ENCODE results near the gene LLGL2. TPM values are rescaled to one million over a fixed set of nuclear protein-coding genes. Genes with fewer than 3 reads are reported as not detected.

Gene LLGL2
- total RNA-seq, 2 donors from 2014 or later: 43.0 to 65.3 TPM

DNA sequence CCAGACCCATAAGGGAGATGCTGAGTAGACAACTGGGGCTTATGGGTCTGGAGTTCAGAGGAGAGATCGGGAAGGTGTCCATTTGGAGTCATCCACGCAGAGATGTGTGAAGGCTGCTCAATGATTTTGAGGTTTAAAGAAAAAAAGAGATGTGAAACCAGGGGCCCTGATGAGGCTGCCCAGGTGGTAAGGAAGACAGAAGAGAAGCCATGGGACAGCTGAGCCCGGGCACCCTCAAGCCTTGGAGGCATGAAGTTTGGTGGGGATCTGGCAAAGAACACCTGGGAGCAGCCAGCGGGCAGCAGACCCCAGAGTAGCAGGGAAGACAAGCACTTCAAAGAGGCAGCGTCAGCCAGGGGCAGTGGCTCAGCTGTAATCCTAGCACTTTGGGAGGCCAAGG lies 41.3 kb downstream of the LLGL2 start:
- peaks cover 5% of the 10 kb centered on the region in 2 donors for H3K36me3 ChIP-seq
- intact Hi-C loops (cut with DNase I): no loop called here
- no peaks in the 10 kb centered on the region for H3K4me1 ChIP-seq (replicated peaks)
- TF ChIP-seq POLR2A (IDR thresholded peaks at IDR 0.05) (no peak), POLR2AphosphoS5 (IDR thresholded peaks at IDR 0.05) (no peak)
- TF ChIP-seq, protein P1, sequence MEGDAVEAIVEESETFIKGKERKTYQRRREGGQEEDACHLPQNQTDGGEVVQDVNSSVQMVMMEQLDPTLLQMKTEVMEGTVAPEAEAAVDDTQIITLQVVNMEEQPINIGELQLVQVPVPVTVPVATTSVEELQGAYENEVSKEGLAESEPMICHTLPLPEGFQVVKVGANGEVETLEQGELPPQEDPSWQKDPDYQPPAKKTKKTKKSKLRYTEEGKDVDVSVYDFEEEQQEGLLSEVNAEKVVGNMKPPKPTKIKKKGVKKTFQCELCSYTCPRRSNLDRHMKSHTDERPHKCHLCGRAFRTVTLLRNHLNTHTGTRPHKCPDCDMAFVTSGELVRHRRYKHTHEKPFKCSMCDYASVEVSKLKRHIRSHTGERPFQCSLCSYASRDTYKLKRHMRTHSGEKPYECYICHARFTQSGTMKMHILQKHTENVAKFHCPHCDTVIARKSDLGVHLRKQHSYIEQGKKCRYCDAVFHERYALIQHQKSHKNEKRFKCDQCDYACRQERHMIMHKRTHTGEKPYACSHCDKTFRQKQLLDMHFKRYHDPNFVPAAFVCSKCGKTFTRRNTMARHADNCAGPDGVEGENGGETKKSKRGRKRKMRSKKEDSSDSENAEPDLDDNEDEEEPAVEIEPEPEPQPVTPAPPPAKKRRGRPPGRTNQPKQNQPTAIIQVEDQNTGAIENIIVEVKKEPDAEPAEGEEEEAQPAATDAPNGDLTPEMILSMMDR (IDR thresholded peaks at IDR 0.05): no peak
- H3K4me3 ChIP-seq: no peak overlapping the region
- no peaks in the 10 kb centered on the region for H3K9me3 ChIP-seq
- no peak overlapping the region for H3K27ac ChIP-seq
- DNase-seq (ENCODE audit: low spot score): no peak
- 96% methylated on average over 5 of the region's 5 CpGs for WGBS
- no peaks in the 10 kb centered on the region for H3K27me3 ChIP-seq (replicated peaks; ENCODE audit: insufficient read depth)

DNA sequence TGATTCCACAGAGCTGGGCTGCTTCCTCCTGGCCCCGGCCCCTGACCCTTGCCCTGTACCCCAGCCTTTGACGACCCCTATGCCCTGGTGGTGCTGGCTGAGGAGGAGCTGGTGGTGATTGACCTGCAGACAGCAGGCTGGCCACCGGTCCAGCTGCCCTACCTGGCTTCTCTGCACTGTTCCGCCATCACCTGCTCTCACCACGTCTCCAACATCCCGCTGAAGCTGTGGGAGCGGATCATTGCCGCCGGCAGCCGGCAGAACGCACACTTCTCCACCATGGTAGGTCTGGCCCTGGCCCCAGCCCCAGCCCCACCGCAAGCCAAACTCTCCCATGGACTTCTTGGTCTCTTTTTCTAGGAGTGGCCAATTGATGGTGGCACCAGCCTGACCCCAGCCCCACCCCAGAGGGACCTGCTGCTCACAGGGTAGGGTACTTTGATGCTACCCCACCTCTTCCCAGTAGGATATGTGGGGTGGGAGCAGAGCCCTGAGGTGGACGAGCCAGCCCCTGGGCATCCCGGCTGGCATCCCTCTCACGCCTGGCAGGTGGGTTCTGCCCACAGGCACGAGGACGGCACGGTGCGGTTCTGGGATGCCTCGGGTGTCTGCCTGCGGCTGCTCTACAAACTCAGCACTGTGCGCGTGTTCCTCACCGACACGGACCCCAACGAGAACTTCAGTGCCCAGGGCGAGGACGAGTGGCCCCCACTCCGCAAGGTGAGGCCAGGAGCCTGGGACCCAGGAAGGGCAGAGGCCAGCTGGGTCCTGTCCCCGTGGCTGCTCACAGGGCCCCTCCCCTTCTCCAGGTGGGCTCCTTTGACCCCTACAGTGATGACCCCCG lies 43.1 kb downstream of the LLGL2 start:
- intact Hi-C loops (cut with DNase I): no loop called here
- no peaks in the 10 kb centered on the region for H3K9me3 ChIP-seq
- TF ChIP-seq, protein P1 (IDR thresholded peaks at IDR 0.05): no peak
- no peak for TF ChIP-seq POLR2A (IDR thresholded peaks at IDR 0.05)
- TF ChIP-seq POLR2AphosphoS5 (IDR thresholded peaks at IDR 0.05): no peak
- WGBS: 92% methylated on average over 31 of the region's 31 CpGs
- H3K4me3 ChIP-seq: no peak overlapping the region
- H3K27ac ChIP-seq: no peak overlapping the region
- H3K36me3 ChIP-seq: no peaks in the 10 kb centered on the region
- H3K4me1 ChIP-seq (replicated peaks): no peaks in the 10 kb centered on the region
- H3K27me3 ChIP-seq (replicated peaks; ENCODE audit: insufficient read depth): no peaks in the 10 kb centered on the region
- DNase-seq (ENCODE audit: low spot score): no peak

DNA sequence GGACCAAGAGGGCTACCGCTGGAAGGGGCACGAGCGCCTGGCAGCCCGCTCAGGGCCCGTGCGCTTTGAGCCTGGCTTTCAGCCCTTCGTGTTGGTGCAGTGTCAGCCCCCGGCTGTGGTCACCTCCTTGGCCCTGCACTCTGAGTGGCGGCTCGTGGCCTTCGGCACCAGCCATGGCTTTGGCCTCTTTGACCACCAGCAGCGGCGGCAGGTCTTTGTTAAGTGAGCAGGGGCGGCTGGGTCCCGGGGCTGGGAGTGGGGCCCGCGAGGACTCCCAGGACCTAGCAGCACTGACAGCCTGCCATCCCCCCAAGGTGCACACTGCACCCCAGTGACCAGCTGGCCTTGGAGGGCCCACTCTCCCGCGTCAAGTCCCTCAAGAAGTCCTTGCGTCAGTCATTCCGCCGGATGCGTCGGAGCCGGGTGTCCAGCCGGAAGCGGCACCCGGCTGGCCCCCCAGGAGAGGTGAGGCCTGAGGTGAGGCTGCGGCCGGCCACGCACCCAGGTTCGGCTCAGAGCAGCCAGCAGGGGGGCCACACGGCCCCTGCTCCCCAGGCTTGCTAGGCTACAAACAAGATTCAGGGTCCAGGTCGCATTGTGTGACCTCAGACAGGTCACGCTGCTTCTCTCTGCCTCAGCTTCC lies 44.7 kb downstream of the LLGL2 start:
- H3K9me3 ChIP-seq: no peaks in the 10 kb centered on the region
- intact Hi-C loops (cut with DNase I): no loop called here
- no peaks in the 10 kb centered on the region for H3K36me3 ChIP-seq
- H3K4me1 ChIP-seq (replicated peaks): no peaks in the 10 kb centered on the region
- TF ChIP-seq POLR2A (IDR thresholded peaks at IDR 0.05): no peak
- TF ChIP-seq POLR2AphosphoS5 (IDR thresholded peaks at IDR 0.05): no peak
- TF ChIP-seq, protein P1 (IDR thresholded peaks at IDR 0.05): no peak
- H3K27me3 ChIP-seq (replicated peaks; ENCODE audit: insufficient read depth): no peaks in the 10 kb centered on the region
- 93% methylated on average over 35 of the region's 35 CpGs for WGBS
- H3K4me3 ChIP-seq: no peak overlapping the region
- H3K27ac ChIP-seq: no peak overlapping the region
- no peak for DNase-seq (ENCODE audit: low spot score)

DNA sequence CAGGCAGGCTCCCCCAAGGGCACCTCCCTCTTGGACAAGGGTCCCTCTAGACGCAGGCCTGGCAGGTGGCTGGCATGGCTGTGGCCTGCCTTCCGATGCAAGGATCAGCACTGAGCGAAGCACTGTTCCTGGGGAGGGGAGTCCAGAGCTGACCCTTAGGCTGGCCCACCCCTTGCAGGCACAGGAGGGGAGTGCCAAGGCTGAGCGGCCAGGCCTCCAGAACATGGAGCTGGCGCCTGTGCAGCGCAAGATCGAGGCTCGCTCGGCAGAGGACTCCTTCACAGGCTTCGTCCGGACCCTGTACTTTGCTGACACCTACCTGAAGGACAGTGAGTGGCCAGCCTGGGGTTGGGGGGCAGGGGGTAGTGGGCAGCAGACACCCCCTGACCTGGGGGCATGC lies 45.3 kb downstream of the LLGL2 start:
- TF ChIP-seq POLR2AphosphoS5 (IDR thresholded peaks at IDR 0.05): no peak
- TF ChIP-seq, protein P1 (IDR thresholded peaks at IDR 0.05): no peak
- TF ChIP-seq POLR2A (IDR thresholded peaks at IDR 0.05): no peak
- no peaks in the 10 kb centered on the region for H3K36me3 ChIP-seq
- H3K4me3 ChIP-seq: no peak overlapping the region
- intact Hi-C loops (cut with DNase I): no loop called here
- DNase-seq (ENCODE audit: low spot score): no peak
- WGBS: 89% methylated on average over 11 of the region's 11 CpGs
- no peaks in the 10 kb centered on the region for H3K4me1 ChIP-seq (replicated peaks)
- no peaks in the 10 kb centered on the region for H3K27me3 ChIP-seq (replicated peaks; ENCODE audit: insufficient read depth)
- no peaks in the 10 kb centered on the region for H3K9me3 ChIP-seq
- H3K27ac ChIP-seq: no peak overlapping the region
